ENCODE measurements around the gene GRM8. TPM values are rescaled to one million over a fixed set of nuclear protein-coding genes. Genes with fewer than 3 reads are reported as not detected.

The GRM8 gene
- total RNA-seq, 1 donor from 2014 or later: 7.8 TPM

- no peaks in the 10 kb centered on the region for H3K4me1 Mint-ChIP-seq (ENCODE audit: low read depth, unreplicated experiment)
- H3K4me3 Mint-ChIP-seq (ENCODE audit: unreplicated experiment): no peak overlapping the region
- DNase-seq: no peak
- H3K9me3 Mint-ChIP-seq (ENCODE audit: unreplicated experiment): no peaks in the 10 kb centered on the region
- no peaks in the 10 kb centered on the region for H3K27me3 Mint-ChIP-seq (ENCODE audit: unreplicated experiment)
- no peaks in the 10 kb centered on the region for H3K36me3 Mint-ChIP-seq (ENCODE audit: unreplicated experiment)
- H3K27ac Mint-ChIP-seq (ENCODE audit: unreplicated experiment): no peak overlapping the region
- no peak for TF ChIP-seq CTCF (IDR thresholded peaks at IDR 0.05; ENCODE audit: partially characterized antibody, unreplicated experiment)
Measured at GRCh38 chr7:126760914-126761577, 491.7 kb downstream of the GRM8 start.

- no peak for TF ChIP-seq CTCF (IDR thresholded peaks at IDR 0.05; ENCODE audit: partially characterized antibody, unreplicated experiment)
- Mint-ChIP-seq H3K4me1 (ENCODE audit: low read depth, unreplicated experiment) (peaks cover 1% of the 10 kb centered on the region), H3K27me3 (ENCODE audit: unreplicated experiment) (no peaks in the 10 kb centered on the region), H3K27ac (ENCODE audit: unreplicated experiment) (no peak overlapping the region), H3K4me3 (ENCODE audit: unreplicated experiment) (no peak overlapping the region), H3K9me3 (ENCODE audit: unreplicated experiment) (no peaks in the 10 kb centered on the region), H3K36me3 (ENCODE audit: unreplicated experiment) (no peaks in the 10 kb centered on the region)
- DNase-seq: no peak
Measured at GRCh38 chr7:126755381-126755780, 497.4 kb downstream of the GRM8 start.

GRCh38 chr7:126750207-126750911 is 502.4 kb downstream of the GRM8 start:
- Mint-ChIP-seq H3K36me3 (ENCODE audit: unreplicated experiment) (no peaks in the 10 kb centered on the region), H3K27ac (ENCODE audit: unreplicated experiment) (no peak overlapping the region), H3K27me3 (ENCODE audit: unreplicated experiment) (no peaks in the 10 kb centered on the region)

GRCh38 chr7:126728967-126729366 is 523.8 kb downstream of the GRM8 start:
- H3K27ac Mint-ChIP-seq (ENCODE audit: unreplicated experiment): peak overlapping the region; percentile 6
- H3K27me3 Mint-ChIP-seq (ENCODE audit: unreplicated experiment): peaks cover 1% of the 10 kb centered on the region
- no peak overlapping the region for H3K4me3 Mint-ChIP-seq (ENCODE audit: unreplicated experiment)
- no peak for TF ChIP-seq CTCF (IDR thresholded peaks at IDR 0.05; ENCODE audit: partially characterized antibody, unreplicated experiment)
- DNase-seq: no peak
- H3K4me1 Mint-ChIP-seq (ENCODE audit: low read depth, unreplicated experiment): no peaks in the 10 kb centered on the region
- H3K9me3 Mint-ChIP-seq (ENCODE audit: unreplicated experiment): no peaks in the 10 kb centered on the region
- no peaks in the 10 kb centered on the region for H3K36me3 Mint-ChIP-seq (ENCODE audit: unreplicated experiment)

More at GRCh38 chr7:126750207-126750911, 502.4 kb downstream of the GRM8 start:
- no peak overlapping the region for H3K4me3 Mint-ChIP-seq (ENCODE audit: unreplicated experiment)
- no peaks in the 10 kb centered on the region for H3K4me1 Mint-ChIP-seq (ENCODE audit: low read depth, unreplicated experiment)
- H3K9me3 Mint-ChIP-seq (ENCODE audit: unreplicated experiment): no peaks in the 10 kb centered on the region
- DNase-seq: no peak
- TF ChIP-seq CTCF (IDR thresholded peaks at IDR 0.05; ENCODE audit: partially characterized antibody, unreplicated experiment): no peak

GRCh38 chr7:126727930-126728391 is 524.8 kb downstream of the GRM8 start:
- peaks cover 1% of the 10 kb centered on the region for H3K27me3 Mint-ChIP-seq (ENCODE audit: unreplicated experiment)
- H3K4me1 Mint-ChIP-seq (ENCODE audit: low read depth, unreplicated experiment): no peaks in the 10 kb centered on the region
- no peak overlapping the region for H3K27ac Mint-ChIP-seq (ENCODE audit: unreplicated experiment)
- no peaks in the 10 kb centered on the region for H3K36me3 Mint-ChIP-seq (ENCODE audit: unreplicated experiment)
- no peak for DNase-seq
- H3K4me3 Mint-ChIP-seq (ENCODE audit: unreplicated experiment): no peak overlapping the region
- H3K9me3 Mint-ChIP-seq (ENCODE audit: unreplicated experiment): no peaks in the 10 kb centered on the region
- TF ChIP-seq CTCF (IDR thresholded peaks at IDR 0.05; ENCODE audit: partially characterized antibody, unreplicated experiment): no peak
